HS-5 (cell line): ENCODE data around the gene CPEB3.
"Not testable (repeated sequence)": the region's sequence is repeated elsewhere in the genome, so short reads cannot be mapped to it uniquely, and the experiment has no call there.

Experiments used
- DNase-seq: peaks from one replicate; pipeline ENCODE4 v3.0.0-alpha.2; 2012; ENCODE audit warnings: low read depth

CPEB3 gene

GRCh38 chr10:92290837-92291615 lies at the start of gene CPEB3, which contains the start of gene MARCHF5:
CPEB3 (minus strand) TSS chr10:92291078; CDS start chr10:92240350, 50,728 bp downstream.
MARCHF5 (plus strand) TSS chr10:92291167; CDS start chr10:92291495, 328 bp downstream.
- peak; percentile 81 for DNase-seq

GRCh38 chr10:92329927-92330326 lies 39.0 kb upstream of the CPEB3 start:
- not testable (repeated sequence) for DNase-seq

GRCh38 chr10:92328993-92329392 lies 38.1 kb upstream of the CPEB3 start:
- DNase-seq: no peak

GRCh38 chr10:92327445-92328433 lies 36.9 kb upstream of the CPEB3 start:
- DNase-seq: no peak

- DNase-seq: no peak
These were observed 32.2 kb upstream of the CPEB3 start for GRCh38 chr10:92323079-92323478.

GRCh38 chr10:92316610-92317009 lies 25.7 kb upstream of the CPEB3 start:
- no peak for DNase-seq

- DNase-seq: no peak
These were observed 22.9 kb upstream of the CPEB3 start for GRCh38 chr10:92313750-92314149.

- DNase-seq: no peak
These were observed 18.4 kb upstream of the CPEB3 start for GRCh38 chr10:92309272-92309671.

GRCh38 chr10:92305133-92306072 lies 14.5 kb upstream of the CPEB3 start:
- no peak for DNase-seq

GRCh38 chr10:92304061-92304460 lies 13.2 kb upstream of the CPEB3 start:
- no peak for DNase-seq

GRCh38 chr10:92303096-92303495 lies 12.2 kb upstream of the CPEB3 start:
- DNase-seq: no peak

- DNase-seq: no peak
These were observed 7.6 kb upstream of the CPEB3 start for GRCh38 chr10:92298487-92298886.

GRCh38 chr10:92291921-92292845 lies 1.3 kb upstream of the CPEB3 start:
- DNase-seq: peak; percentile 34

GRCh38 chr10:92291616-92291865 lies 663 bp upstream of the CPEB3 start:
- peak; percentile 6 for DNase-seq

- peak; percentile 10 for DNase-seq
These were observed 622 bp downstream of the CPEB3 start for GRCh38 chr10:92290076-92290836.

GRCh38 chr10:92284112-92284704 lies 6.7 kb downstream of the CPEB3 start:
- DNase-seq: no peak

- DNase-seq: no peak
These were observed 11.7 kb downstream of the CPEB3 start for GRCh38 chr10:92278996-92279696.

GRCh38 chr10:92274071-92274470 lies 16.8 kb downstream of the CPEB3 start:
- DNase-seq: no peak

GRCh38 chr10:92268748-92269147 lies 22.1 kb downstream of the CPEB3 start:
- DNase-seq: no peak
